Activated CD8-positive, alpha-beta memory T cell treated with anti-CD3 and anti-CD28 coated beads, Interleukin-2, amount 50 U/mL, for 1 hour (primary cell): ENCODE data around the gene FAM120B.

ENCODE experiments used
- DNase-seq: peaks from one replicate; pipeline ENCODE4 v3.0.0-alpha.2; 2020; ENCODE audit errors: extremely low read depth

The FAM120B gene

GRCh38 chr6:170355661-170356060, 49.1 kb downstream of the FAM120B start:
- no peak for DNase-seq

DNA sequence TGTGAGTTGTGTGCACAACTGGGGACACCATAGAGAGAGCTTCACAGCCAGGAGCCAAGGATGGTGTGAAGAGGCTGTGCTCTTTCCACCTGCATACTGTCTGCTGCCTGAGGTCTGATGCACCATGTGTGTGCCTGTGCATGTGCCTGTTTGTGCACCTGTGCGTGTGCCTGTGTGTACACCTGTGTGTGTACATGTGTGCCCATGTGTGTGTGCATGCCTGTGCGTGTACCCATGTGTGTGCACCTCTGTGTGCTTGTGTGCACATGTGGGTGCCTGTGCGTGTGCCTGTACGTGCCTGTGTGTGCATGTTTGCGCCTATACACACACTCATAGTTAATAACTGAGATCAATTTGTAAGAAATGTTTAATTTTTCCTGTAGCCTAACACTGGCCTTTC, 51.3 kb downstream of the FAM120B start:
- DNase-seq, result no peak

- no peak for DNase-seq
Measured at GRCh38 chr6:170358496-170358895, 51.9 kb downstream of the FAM120B start.

DNA sequence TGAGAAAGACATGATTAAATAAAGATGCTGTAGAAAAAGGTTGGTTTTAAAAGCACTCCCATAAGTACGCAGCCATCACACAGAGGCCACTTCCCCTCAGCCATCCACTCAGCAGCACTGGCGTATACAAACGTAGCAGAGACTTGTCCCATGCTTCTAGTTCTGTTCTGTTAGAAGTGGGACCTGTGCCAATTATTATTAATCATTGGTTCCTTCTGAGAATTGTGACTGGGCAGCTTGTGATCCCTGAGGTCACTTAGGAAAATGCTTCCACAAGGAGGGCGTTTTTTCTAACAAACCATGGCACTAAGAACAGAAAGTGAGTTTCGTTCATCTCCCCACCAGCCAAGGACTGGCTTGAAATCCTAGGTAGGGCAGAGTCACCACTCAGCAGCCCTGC, 53.9 kb downstream of the FAM120B start:
- no peak for DNase-seq

DNA sequence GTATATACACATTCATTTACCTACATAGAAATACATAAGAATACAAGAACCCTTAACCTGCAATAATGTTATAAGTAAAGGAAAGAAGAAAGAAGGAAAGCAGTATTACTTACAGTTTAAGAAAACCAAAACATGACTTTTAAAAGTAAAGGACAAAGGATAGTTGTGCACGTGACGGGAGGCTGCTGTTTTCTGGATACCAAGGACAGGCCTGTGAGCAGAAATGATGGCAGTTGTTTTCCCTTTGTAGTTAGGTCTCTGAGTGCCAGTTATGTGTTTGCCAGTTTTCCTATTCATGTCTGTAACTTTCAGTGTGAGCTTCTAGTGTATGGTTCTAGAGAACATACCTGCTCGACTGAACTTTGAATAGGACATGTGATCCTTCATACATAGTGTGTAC, 54.8 kb downstream of the FAM120B start:
- no peak for DNase-seq

DNA sequence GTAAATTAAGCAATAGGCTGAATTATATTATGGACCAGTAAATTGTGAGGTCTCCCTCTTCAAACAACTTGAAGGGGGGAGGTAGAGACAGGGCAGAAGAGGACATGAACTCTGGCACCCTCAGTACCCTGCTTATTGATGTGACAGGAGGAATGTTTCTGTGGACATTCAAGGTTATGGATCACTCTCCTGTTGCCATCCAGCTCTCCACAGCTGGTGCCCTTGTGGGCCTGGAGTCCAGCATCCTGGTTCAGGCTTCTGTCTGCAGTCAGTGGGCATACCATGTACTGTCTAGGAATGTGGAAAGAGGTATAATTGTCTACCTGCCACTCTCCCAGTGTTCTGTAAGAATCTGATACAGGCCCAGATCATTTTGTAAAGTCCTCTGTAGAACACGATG, 55.6 kb downstream of the FAM120B start:
- no peak for DNase-seq

DNA sequence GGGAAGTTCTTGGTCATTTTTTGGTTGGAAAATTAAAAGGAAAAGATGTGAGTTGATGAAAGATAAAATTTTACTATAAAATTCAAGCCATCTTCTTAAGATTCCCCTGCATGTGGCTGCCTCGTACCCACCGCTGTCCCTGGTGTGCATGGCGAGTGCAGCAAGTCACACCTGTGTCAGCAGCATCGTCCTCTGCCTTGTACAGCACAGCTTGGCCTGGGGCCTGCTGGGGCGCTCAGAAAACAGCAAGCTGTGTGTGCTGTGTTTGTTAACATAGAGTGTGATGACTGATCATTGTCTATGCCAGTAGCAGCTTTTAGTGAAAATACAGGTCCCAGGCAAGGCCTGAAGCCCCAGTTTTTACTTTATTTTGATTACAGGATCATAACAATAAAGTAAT, 56.7 kb downstream of the FAM120B start:
- DNase-seq, result no peak

GRCh38 chr6:170365121-170365520, 58.6 kb downstream of the FAM120B start:
- no peak for DNase-seq

DNA sequence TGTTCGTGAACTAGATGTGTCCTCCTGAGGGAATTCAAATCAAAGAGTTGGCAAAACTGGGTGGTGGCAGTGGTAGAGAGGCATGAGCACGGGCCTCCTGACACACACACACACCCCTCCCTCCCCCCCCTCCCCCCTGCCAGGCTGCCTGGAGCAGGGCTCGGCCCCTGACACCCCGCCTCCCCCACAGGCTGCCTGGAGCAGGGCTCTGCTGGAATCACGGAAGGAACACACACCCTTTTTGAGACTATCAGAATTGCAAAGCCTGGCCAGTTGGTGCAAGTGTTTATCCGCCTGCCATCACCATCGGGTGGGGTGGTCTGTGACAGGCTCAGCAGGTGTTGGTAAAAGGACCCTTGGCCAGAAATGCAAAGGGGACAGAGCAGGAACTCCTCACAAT, 59.0 kb downstream of the FAM120B start:
- no peak for DNase-seq

- no peak for DNase-seq
Measured at GRCh38 chr6:170366248-170366960, 59.8 kb downstream of the FAM120B start.

DNA sequence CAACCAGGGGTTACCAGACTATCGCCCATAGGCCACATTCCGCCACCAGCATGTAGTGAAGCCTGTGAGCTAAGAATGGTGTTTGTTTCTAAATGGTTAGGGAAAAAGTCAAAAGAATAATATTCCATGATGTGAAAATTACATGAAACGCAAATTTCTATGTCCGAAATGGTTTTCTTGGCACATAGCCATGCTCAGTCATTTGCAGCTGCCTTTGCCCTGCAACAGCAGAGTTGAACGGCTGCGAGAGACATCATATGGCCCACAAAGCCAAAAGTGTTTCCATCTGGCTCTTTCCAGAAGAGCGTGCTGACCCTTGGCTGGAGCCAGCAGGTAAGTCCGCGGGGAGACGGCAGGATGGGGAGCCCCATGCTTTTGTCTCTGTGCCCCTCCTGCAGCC, 60.7 kb downstream of the FAM120B start:
- no peak for DNase-seq

DNA sequence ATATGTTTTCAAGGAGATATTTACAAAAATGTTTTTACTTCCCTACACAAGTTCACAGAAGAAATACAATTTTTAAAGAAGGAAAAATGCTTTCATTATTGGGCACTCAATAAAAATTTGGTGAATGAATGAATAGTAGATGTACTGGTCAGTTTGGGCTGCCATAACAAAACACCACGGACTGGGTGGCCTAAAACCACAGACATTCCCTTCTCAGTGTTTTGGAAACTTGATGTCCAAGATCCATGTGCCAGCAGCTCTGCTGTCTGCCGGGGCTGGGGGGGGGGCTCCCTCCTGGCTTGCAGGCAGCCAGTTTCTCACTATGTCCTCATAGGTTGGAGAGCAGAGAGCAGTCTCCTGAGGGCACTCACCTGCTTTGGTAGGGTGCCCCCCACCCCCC, 62.0 kb downstream of the FAM120B start:
- DNase-seq, result no peak

GRCh38 chr6:170369403-170369802, 62.8 kb downstream of the FAM120B start:
- no peak for DNase-seq

- no peak for DNase-seq
Measured at GRCh38 chr6:170370416-170370815, 63.9 kb downstream of the FAM120B start.

DNA sequence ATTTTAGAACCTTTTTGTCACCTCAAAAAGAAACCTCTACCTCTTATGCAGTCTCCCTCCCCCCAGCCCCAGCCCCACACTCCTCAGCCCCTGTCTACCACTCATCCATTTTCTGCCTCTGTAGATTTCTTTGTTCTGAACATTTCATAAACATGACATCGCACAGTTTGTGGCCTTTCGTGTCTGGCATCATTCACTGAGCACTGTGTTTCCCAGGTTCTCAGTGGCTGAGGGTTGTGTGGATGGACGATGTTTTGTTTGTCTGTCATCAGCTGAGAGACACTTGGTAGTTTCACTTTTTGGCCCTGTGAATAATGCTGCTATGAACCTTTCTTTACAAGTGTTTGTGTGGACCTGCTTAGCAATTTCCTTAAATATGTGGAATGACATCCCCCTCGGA, 64.5 kb downstream of the FAM120B start:
- DNase-seq, result no peak

DNA sequence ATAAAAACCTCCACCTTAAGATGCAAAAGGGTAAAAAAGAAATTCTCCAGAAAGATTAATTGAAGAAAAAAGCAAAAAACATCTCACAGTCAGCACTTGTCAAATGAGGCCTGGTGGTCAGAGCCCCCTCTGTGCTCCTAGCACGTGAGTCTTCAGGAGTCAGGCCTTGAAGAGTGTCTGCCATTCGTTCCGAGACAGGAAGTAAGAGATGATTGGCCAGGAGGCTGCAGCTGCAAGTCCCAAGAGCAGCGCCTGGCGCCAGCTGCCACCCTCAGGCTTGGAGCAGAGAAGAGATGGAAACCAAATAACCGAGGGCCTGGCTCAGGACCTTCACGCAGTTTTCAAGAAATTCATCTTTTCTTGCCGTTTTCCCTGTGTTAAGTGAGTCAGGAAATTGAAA, 65.0 kb downstream of the FAM120B start:
- DNase-seq, result no peak

DNA sequence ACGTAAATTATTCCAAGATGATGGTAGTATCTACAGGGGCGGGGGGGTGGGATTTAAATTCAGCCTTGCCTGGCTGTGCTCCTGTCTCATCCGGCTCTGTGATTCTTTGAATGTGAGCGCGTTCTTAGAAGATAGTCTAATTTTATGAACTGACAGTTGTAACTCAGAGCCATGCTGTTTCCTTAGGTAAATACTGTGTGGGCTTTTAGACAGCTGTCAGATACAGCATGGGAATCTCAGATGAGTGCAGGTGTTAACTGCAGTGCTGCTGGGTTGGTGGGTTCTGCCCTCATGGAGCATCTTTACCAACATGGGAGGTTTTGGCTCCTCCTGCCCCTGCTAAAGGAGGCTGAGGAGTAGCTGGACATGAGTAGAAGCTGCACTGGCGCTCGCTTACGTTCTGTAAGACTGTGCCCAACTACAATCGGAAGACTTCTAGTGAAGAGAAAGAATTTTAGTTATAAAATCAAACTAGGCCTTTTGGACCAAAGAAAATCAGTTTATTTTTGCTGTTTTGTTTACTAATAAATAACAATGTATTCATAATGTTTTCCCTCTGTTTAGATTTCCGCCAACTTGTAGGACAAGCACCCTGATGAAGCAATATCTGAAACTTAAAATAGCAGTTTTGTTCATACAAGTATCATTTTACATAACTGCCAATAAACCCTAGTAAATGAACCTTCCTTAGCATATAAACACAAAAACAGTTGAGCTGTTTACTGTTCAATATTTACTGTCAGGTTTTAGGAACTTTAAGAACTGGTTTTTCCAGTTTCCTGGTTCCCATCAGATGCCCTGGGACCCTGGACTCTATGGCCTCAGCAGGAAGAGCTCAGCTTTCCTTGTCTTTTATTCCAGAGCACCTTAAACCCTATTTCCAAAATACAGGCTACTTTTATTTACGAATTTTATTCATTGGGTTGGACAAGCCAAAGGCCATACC, 66.1 kb downstream of the FAM120B start:
- no peak for DNase-seq

GRCh38 chr6:170374571-170375444, 68.2 kb downstream of the FAM120B start:
- no peak for DNase-seq

GRCh38 chr6:170375661-170376060, 69.1 kb downstream of the FAM120B start:
- DNase-seq, result no peak

GRCh38 chr6:170376386-170377043, 70.0 kb downstream of the FAM120B start:
- DNase-seq, result no peak

DNA sequence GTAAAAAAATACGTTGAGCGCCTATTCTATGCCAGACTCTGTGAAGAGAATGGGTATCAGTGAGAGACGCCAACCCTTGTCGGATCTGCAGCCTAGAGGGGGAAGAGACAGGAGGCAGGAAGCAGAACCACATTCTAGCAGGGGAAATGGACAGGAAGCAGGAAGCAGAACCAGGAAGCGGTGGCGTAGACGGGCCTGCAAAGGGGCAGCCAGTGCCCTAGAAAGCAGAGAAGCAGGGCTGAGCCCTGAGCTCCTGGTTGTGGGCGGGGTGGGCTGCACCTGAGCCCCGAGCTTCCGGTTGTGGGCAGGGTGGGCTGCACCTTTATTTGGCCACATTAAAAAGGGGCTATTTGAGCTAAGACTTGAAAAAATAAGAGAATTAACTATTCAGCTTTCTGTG, 71.9 kb downstream of the FAM120B start:
- no peak for DNase-seq

DNA sequence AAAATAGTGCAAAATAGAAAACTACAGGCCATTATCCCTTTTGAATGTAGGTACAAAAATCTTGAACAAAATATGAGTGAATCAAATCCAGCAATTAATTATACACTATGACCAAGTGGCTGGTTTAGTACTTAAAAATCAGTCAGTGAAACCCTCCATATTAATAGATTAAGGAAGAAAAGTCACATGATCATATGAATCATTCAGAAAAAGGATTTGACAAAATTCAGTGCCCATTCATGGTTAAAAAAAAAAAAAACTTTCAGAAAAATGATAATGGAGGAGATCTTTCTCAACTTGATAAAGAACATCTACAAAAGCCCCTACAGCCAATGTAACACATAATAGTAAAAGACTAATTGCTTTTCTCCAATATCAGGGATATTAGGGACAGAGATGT, 75.0 kb downstream of the FAM120B start:
- DNase-seq, result no peak
